ENCODE measurements around the gene WASHC2A.
"Not testable (repeated sequence)": the region's sequence is repeated elsewhere in the genome, so short reads cannot be mapped to it uniquely, and the experiment has no call there.

The WASHC2A gene

DNA sequence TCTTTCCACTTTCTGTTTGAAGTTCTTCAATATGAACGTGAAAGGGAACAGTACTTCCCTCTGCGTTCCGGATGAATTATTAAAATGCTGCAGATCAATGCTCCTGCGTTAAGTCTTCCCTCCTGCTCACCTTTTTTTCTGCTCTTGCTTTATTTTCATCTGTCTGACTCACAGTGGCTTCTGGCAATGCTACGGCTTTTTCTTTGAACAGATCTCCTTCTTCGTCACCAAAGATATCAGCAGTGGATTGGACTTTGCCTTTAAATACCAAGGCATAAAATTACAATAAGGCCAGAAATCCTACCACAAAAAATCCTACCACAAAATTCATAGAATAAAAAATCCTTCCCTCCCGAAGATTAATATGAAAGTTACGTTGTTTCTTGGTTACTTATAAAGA, 11.1 kb upstream of the WASHC2A start:
- not testable (repeated sequence) for H3K9me2 ChIP-seq (replicated peaks; ENCODE audit: insufficient read depth, low read length); H3K4me2 ChIP-seq (ENCODE audit: low read depth, low read length, poor library complexity, severe bottlenecking); H3K9ac ChIP-seq (ENCODE audit: low read length); H2AFZ ChIP-seq (ENCODE audit: low read depth, low read length, severe bottlenecking); H3K27me3 ChIP-seq (ENCODE audit: low read length); H3K4me3 ChIP-seq (ENCODE audit: insufficient read depth, low read length, poor library complexity, severe bottlenecking); H3K9me3 ChIP-seq (ENCODE audit: insufficient read depth, low read length); H3F3A ChIP-seq (ENCODE audit: insufficient read depth); H3K79me2 ChIP-seq (ENCODE audit: insufficient read depth, low read length); H3K27ac ChIP-seq (ENCODE audit: low read depth, low read length); H4K20me1 ChIP-seq (ENCODE audit: low read depth, low read length); H3K36me3 ChIP-seq (ENCODE audit: low read length)

GRCh38 chr10:50058727-50059126, 9.0 kb upstream of the WASHC2A start:
- H3K36me3 ChIP-seq (ENCODE audit: low read length); H3F3A ChIP-seq (ENCODE audit: insufficient read depth); H3K79me2 ChIP-seq (ENCODE audit: insufficient read depth, low read length); H2AFZ ChIP-seq (ENCODE audit: low read depth, low read length, severe bottlenecking); H3K4me3 ChIP-seq (ENCODE audit: insufficient read depth, low read length, poor library complexity, severe bottlenecking); H3K9me2 ChIP-seq (replicated peaks; ENCODE audit: insufficient read depth, low read length); H3K4me2 ChIP-seq (ENCODE audit: low read depth, low read length, poor library complexity, severe bottlenecking); H3K9ac ChIP-seq (ENCODE audit: low read length); H3K9me3 ChIP-seq (ENCODE audit: insufficient read depth, low read length); H3K27ac ChIP-seq (ENCODE audit: low read depth, low read length); H4K20me1 ChIP-seq (ENCODE audit: low read depth, low read length); H3K27me3 ChIP-seq (ENCODE audit: low read length): not testable (repeated sequence)

DNA sequence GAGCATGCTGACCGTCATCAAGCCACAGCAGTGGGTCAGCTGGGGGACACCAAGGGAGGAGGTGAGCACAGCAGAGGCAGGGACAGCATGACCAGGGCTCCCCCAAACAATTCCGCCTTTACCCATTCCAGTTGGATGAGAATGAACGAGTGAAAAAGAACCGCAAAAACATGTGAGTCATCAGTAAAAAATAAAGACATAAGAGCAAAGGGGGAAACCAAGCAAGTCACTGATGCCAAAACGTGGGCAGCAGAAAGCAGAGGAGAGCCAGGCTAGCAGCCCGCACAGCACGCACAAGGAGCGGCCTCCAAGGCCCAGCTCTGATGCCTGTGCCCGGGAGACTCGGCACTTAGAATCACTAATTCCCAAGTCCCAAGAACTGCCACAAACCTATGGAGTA, 7.8 kb upstream of the WASHC2A start:
- not testable (repeated sequence) for H2AFZ ChIP-seq (ENCODE audit: low read depth, low read length, severe bottlenecking); H3K4me3 ChIP-seq (ENCODE audit: insufficient read depth, low read length, poor library complexity, severe bottlenecking); H4K20me1 ChIP-seq (ENCODE audit: low read depth, low read length); H3K9me2 ChIP-seq (replicated peaks; ENCODE audit: insufficient read depth, low read length); H3K27me3 ChIP-seq (ENCODE audit: low read length); H3K9me3 ChIP-seq (ENCODE audit: insufficient read depth, low read length); H3F3A ChIP-seq (ENCODE audit: insufficient read depth); H3K79me2 ChIP-seq (ENCODE audit: insufficient read depth, low read length); H3K27ac ChIP-seq (ENCODE audit: low read depth, low read length); H3K9ac ChIP-seq (ENCODE audit: low read length); H3K36me3 ChIP-seq (ENCODE audit: low read length); H3K4me2 ChIP-seq (ENCODE audit: low read depth, low read length, poor library complexity, severe bottlenecking)

- not testable (repeated sequence) for H3K9me2 ChIP-seq (replicated peaks; ENCODE audit: insufficient read depth, low read length); H3K27ac ChIP-seq (ENCODE audit: low read depth, low read length); H3K79me2 ChIP-seq (ENCODE audit: insufficient read depth, low read length); H2AFZ ChIP-seq (ENCODE audit: low read depth, low read length, severe bottlenecking); H4K20me1 ChIP-seq (ENCODE audit: low read depth, low read length); H3K4me3 ChIP-seq (ENCODE audit: insufficient read depth, low read length, poor library complexity, severe bottlenecking); H3K9me3 ChIP-seq (ENCODE audit: insufficient read depth, low read length); H3K4me2 ChIP-seq (ENCODE audit: low read depth, low read length, poor library complexity, severe bottlenecking); H3F3A ChIP-seq (ENCODE audit: insufficient read depth); H3K36me3 ChIP-seq (ENCODE audit: low read length); H3K9ac ChIP-seq (ENCODE audit: low read length); H3K27me3 ChIP-seq (ENCODE audit: low read length)
Observed at GRCh38 chr10:50061548-50061947, 6.2 kb upstream of the WASHC2A start.

- TF ChIP-seq CTCF (IDR thresholded peaks at IDR 0.05; ENCODE audit: insufficient read depth, low read length, poor library complexity, severe bottlenecking), result no peak
- TF ChIP-seq EZH2phosphoT487 (conservative IDR thresholded peaks at IDR 0.05; ENCODE audit: low read length), result no peak
- H3K4me2 ChIP-seq (ENCODE audit: low read depth, low read length, poor library complexity, severe bottlenecking), result no peak overlapping the region
Observed at GRCh38 chr10:50063100-50063499, 4.7 kb upstream of the WASHC2A start.

DNA sequence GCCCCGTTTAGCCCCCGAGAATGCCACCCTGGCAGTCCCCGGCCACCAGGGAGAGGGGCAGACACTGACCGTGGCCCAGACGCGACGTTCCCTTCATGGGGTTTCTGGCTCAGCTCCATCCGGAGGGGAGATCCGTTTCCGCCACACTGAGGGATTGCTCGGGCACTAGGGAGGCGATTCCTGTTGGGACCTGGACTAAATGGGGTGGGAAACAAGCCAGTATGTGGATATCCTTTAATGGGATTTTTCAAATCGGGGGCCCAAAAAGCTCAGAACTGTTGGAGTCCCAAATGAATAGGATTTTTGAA, 552 bp downstream of the WASHC2A start:
- H3F3A ChIP-seq (ENCODE audit: insufficient read depth); H3K27me3 ChIP-seq (ENCODE audit: low read length); H3K27ac ChIP-seq (ENCODE audit: low read depth, low read length); H3K9me2 ChIP-seq (replicated peaks; ENCODE audit: insufficient read depth, low read length); H3K79me2 ChIP-seq (ENCODE audit: insufficient read depth, low read length); H3K9me3 ChIP-seq (ENCODE audit: insufficient read depth, low read length); H3K36me3 ChIP-seq (ENCODE audit: low read length); H2AFZ ChIP-seq (ENCODE audit: low read depth, low read length, severe bottlenecking); H4K20me1 ChIP-seq (ENCODE audit: low read depth, low read length): not testable (repeated sequence)
- H3K4me2 ChIP-seq (ENCODE audit: low read depth, low read length, poor library complexity, severe bottlenecking), result peak overlapping the region; percentile 49
- peak overlapping the region; percentile 67 for H3K9ac ChIP-seq (ENCODE audit: low read length)
- peak overlapping the region; percentile 48 for H3K4me3 ChIP-seq (ENCODE audit: insufficient read depth, low read length, poor library complexity, severe bottlenecking)

More at GRCh38 chr10:50063100-50063499, 4.7 kb upstream of the WASHC2A start:
- Histone ChIP-seq H3K9me2 (replicated peaks; ENCODE audit: insufficient read depth, low read length) (no peaks in the 10 kb centered on the region), H3K4me3 (ENCODE audit: insufficient read depth, low read length, poor library complexity, severe bottlenecking) (no peak overlapping the region), H3K9ac (ENCODE audit: low read length) (no peak overlapping the region), H3K27me3 (ENCODE audit: low read length) (no peaks in the 10 kb centered on the region), H4K20me1 (ENCODE audit: low read depth, low read length) (no peaks in the 10 kb centered on the region), H3K36me3 (ENCODE audit: low read length) (no peaks in the 10 kb centered on the region), H2AFZ (ENCODE audit: low read depth, low read length, severe bottlenecking) (no peak overlapping the region), H3K27ac (ENCODE audit: low read depth, low read length) (no peak overlapping the region), H3K9me3 (ENCODE audit: insufficient read depth, low read length) (no peaks in the 10 kb centered on the region), H3K79me2 (ENCODE audit: insufficient read depth, low read length) (no peaks in the 10 kb centered on the region), H3F3A (ENCODE audit: insufficient read depth) (no peaks in the 10 kb centered on the region)

GRCh38 chr10:50075139-50075538, 7.4 kb downstream of the WASHC2A start:
- not testable (repeated sequence) for H3K9me3 ChIP-seq (ENCODE audit: insufficient read depth, low read length); H3K36me3 ChIP-seq (ENCODE audit: low read length); H2AFZ ChIP-seq (ENCODE audit: low read depth, low read length, severe bottlenecking); H4K20me1 ChIP-seq (ENCODE audit: low read depth, low read length); H3F3A ChIP-seq (ENCODE audit: insufficient read depth); H3K4me3 ChIP-seq (ENCODE audit: insufficient read depth, low read length, poor library complexity, severe bottlenecking); H3K79me2 ChIP-seq (ENCODE audit: insufficient read depth, low read length); H3K4me2 ChIP-seq (ENCODE audit: low read depth, low read length, poor library complexity, severe bottlenecking); H3K9ac ChIP-seq (ENCODE audit: low read length); H3K27ac ChIP-seq (ENCODE audit: low read depth, low read length); H3K27me3 ChIP-seq (ENCODE audit: low read length); H3K9me2 ChIP-seq (replicated peaks; ENCODE audit: insufficient read depth, low read length)

DNA sequence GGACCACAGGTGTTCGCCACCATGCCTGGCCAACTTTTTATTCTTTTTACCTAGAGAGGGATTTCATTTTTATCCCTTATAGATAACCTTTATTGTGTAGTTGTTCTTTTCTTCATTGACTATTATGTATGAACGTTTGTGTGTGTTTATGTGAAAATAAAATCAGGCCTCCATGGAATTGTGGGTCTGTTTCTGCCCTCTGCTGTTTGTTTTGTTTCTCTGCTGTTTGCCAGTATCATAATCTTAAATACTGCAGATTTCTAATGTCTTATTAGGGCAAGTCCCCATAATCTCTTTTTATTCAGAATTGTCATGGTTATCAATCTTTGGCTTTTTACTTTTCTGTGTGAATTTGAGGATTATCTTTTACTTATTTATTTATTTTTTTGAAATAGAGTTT, 7.8 kb downstream of the WASHC2A start:
- not testable (repeated sequence) for H4K20me1 ChIP-seq (ENCODE audit: low read depth, low read length); H3K9ac ChIP-seq (ENCODE audit: low read length); H3K27me3 ChIP-seq (ENCODE audit: low read length); H3K79me2 ChIP-seq (ENCODE audit: insufficient read depth, low read length); H3K27ac ChIP-seq (ENCODE audit: low read depth, low read length); H3K4me2 ChIP-seq (ENCODE audit: low read depth, low read length, poor library complexity, severe bottlenecking); H3F3A ChIP-seq (ENCODE audit: insufficient read depth); H3K36me3 ChIP-seq (ENCODE audit: low read length); H3K4me3 ChIP-seq (ENCODE audit: insufficient read depth, low read length, poor library complexity, severe bottlenecking); H3K9me3 ChIP-seq (ENCODE audit: insufficient read depth, low read length); H3K9me2 ChIP-seq (replicated peaks; ENCODE audit: insufficient read depth, low read length); H2AFZ ChIP-seq (ENCODE audit: low read depth, low read length, severe bottlenecking)
